Fibroblast of skin of back (primary cell): ENCODE measurements around the gene KCNB1.

Experiments
- DNase-seq: peaks from one replicate; pipeline ENCODE4 v3.0.0-alpha.2; 2013

KCNB1 gene

DNA sequence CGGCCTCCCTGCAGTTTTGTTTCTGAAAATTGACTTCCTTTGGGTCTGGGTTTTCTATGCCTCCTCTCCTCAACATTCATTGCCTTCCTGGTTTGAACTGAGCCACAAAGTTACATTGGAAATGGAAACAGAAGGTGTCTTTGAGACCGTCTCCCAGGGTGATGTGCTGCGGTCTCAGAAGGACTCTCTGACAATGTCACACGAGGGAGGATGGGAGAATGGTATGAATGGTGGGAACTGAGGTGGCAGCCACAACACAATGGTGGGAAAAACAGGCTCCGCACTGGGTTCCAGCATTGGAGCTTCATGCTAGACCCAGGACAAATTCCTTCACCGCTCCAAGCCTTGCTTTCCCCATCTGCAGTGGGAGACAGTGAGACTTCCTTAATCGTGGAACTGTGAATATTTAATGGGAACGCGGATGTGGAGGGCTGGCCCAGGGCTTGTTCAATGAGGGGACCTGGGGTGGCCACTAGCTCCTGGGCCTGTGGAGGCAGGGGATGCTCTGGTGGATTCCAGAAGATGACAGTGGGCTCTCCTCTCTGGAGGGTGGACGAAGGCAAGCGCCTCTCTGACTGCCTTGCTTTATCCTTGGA is 73.9 kb downstream of the KCNB1 start:
- DNase-seq, result no peak

DNA sequence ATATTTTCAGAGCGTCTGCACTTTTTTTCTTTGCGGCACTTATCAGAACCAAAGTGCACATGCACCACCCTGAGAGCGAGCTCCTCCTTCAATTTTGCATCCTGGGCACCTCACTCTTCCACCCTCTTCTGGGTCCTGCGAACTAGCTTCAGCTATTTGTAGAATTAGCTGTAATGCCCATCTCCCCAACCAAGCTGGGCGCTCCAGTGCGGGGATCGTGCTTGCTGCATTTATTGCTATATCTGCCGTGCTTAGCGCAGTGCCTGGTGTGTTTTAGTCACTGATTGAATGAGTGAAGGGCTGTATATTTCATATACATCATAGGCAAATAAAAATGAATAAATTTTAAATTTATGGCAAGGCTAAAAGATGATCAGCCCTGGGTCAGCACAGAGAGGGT is 75.8 kb downstream of the KCNB1 start:
- DNase-seq, result no peak

DNA sequence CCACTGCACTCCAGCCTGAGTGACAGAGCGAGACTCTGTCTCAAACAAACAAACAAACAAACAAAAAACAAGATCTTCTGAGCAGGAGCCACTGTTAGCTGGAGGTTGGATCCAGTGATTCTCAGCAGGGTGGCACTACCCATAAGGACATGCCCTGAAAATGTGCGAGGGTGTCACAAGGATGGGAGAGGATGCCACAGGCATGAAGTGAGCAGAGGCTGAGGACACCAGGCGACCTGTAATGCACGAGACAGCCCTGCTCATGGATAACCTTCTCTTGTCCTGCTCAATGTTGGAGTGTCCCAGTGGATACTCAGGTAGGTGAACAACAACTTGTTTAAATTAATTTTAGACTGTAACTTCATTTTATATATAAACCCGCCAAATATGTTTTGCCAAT is 76.8 kb downstream of the KCNB1 start:
- no peak for DNase-seq

DNA sequence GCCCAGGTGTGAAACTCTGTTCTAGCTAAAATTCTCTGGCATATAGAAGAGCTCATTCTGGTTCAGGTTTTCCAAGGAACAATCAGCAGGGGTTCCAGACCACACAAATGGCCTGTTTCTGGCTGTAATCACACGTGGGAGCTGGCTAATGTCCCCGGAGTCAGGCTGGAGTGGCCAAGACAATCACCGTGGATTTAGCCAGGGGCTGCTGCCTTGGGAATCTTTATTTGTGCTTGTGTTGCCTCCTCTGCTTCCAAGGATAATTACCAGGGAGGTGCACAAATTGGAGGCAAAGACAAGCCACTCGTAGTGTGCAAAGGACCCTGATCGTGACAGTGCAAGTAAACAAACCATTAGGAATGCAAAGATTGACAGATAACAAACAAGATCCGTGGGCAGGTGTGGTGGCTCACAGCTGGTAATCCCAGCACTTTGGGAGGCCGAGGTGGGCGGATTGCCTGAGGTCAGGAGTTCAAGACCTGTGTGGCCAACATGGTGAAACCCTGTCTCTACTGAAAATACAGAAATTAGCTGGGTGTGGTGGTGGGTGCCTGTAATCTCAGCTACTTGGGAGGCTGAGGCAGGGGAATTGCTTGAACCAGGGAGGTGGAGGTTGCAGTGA is 77.3 kb downstream of the KCNB1 start:
- DNase-seq, result no peak

DNA sequence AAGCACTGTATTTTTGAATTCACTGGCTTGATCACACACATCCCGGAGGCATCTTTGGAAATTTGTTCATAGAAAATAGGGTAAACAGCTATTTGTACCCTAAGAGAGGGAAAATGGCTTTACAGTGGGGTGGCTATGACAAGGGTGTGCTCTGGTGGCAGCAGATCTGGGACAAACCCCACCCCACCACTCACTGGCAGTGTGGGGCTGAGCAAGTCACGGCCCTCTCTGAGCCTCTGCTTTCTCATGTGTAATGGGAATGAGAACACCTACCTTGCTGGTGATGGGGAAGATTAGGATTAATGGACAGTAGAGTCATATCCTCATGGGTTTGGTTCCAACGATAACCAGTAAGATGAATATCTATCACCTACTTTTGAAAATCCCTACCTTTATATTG is 78.0 kb downstream of the KCNB1 start:
- no peak for DNase-seq

DNA sequence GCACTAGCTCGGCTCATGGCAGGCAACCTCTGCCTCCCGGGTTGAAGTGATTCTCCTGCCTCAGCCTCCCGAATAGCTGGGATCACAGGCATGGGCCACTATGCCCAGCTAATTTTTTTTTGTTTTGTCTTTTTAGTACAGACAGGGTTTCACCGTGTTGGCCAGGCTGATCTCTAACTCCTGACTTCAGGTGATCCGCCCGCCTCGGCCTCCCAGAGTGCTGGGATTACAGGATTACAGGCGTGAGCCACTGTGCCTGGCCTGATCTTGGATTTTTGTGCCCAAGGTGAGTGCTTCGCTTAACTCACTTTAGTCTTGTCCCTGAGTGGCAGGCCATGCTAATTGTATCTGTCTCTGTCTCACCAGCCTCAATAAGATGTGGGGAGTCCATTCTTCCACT is 78.6 kb downstream of the KCNB1 start:
- DNase-seq, result no peak

DNA sequence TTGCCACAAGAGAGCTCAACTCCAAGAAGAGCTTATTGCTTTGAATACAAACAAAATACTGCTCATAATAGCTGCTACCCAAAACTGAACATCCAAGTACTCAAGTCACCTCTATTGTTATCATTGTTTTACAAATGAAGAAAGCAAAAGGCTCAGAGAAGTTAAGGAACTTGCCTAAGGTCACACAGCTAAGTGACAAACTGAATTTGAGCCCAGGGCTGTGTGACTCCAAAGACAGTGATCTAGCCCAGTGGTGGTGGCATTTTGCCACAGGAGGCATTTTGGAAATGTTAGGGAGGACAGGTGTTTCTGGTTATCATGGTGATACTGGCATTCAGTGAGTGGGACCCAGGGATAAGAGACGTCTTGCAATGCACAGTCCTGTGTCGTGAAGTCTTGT is 79.5 kb downstream of the KCNB1 start:
- DNase-seq, result no peak

DNA sequence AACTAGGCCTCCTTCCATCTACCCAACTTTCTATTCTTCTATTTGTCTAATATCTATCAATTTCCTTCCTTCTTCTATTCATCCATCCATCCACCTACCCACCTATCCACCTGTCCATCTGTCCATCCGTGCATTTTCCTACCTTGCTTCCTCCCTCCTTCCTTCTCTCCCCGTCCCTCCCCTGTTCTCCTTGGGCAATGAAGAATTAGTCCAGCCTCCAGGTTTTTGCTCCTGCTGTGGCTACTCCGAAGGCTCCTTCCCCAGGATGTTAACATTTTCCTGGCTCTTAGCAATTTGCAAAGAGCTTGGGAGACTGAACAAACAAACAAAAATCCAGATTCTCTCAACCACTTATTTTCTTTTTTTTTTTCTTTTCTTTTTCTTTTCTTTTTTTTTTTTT is 81.6 kb downstream of the KCNB1 start:
- peak; percentile 39 for DNase-seq

DNA sequence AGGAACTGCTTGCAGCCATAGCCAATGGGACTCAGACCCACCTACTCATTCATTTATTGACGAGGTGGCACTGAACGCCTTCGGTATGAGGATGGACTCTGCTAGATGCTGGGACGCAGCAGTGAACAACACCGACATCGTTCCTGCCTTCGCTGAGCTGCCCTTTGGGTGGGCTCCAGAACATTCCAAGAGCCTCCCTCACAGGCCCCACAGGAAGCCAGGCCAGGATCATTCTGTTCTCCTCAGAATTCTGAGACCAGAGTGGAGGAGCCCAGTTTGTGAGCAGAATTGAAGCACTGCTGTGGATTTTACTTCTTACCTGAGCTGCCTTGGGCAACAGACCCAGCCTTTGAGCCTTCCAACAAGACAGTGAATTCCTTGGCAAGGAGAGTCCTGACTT is 82.1 kb downstream of the KCNB1 start:
- DNase-seq, result no peak

DNA sequence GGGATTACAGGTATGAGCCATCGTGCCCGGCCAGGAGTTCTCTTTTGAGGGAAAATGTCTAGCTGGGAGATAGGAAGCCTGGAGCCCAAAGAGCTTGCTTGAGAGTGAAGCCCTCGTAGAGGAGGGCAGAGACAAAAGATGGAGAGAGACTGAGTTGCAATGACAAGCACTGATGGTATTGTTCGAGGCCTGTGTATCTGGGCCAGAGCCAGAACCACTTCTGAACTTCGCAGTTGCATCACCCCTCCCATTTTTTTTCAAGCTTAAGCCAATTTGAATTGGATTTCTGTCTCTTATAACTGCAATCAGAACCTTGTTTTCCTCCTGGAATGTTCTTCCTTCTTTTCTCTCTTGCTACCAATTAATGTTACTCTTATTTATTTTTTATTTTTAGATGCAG is 83.1 kb downstream of the KCNB1 start:
- DNase-seq, result no peak

DNA sequence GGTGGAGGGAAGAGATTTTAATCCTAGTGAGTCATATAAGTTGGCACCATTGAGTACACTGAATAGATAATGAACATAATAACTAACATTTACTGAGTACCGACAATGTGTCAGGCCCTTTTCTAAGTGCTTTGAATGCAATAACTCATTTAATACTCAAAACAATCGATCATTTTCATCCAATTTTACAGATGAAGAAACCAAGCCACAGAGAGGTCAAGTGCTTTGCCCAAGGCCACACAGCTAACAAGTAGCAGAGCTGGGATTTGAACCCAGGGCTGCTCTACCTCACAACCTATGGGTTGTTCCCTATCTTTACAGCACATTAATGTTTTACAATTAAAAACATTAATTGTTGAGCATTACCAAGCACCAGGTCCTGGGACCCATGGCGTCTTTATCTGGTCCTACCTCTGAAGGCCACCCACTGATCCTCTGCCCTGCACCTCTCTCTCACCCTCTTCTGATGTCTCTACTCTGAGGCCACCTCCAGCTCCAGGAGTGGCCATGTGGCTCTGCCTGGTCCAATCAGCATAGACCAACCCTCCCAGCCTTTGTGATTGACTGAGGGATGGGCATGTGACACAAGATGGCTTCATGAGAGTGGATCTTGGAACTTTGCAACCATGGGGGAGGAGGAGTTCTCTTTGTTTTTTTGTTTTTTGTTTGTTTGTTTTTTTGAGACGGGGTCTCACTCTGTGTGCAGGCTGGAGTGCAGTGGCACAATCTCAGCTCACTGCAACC is 83.9 kb downstream of the KCNB1 start:
- no peak for DNase-seq

DNA sequence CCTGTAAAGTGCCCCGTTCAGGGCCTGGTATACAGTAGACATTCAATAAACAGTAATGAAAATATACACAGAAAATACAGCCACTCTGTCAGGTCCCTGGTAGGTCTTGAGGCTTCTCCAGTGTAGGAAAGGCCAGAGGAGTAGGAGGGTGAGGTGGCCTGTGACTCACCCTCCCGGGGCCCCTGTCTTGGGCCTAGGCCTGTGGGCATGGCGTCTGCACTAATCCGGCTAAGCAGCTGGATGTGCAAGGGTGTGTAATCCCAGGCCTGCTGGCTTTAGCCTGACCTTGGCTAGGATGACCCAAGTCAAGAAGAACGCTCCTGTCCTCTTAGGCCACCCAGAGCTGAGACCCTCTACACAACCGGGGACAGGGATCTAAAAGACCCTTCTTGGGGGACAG is 84.9 kb downstream of the KCNB1 start:
- DNase-seq, result peak; percentile 43

DNA sequence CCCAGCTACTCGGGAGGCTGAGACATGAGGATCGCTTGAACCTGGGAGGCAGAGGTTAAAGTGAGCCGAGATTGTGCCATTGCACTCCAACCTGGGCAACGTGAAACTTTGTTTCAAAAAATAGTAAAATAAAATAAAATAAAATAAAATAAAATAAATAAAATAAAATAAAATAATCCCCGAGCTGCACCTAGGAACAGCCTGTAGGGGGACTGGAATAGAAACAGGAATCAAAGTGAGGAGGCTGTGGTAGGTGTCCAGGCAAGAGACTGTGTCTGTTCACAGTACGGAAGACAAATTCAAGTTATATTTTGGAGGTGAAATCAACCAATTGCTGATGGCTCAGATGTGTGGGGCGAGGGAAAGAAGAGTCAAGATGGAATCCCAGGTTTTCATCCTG is 86.2 kb downstream of the KCNB1 start:
- no peak for DNase-seq

DNA sequence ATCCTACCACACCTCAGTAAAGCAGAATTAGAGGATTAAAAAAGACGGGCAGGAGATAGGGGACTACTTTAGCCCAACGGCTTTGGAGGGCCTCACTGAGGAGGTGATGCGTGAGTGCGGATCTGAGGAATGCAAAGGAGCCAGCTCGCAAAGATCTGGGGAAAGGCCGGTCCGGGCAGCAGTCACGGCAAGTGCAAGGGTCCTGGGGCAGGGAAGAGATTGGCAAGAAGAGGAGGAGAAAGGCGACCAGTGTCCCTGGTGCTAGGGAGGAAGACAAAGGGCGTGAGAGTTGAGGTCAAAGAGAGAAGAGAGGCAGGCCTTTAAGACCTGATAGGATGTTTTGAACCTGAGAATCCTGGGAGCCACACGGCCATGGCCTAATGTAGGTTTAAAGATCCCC is 86.8 kb downstream of the KCNB1 start:
- DNase-seq, result no peak

DNA sequence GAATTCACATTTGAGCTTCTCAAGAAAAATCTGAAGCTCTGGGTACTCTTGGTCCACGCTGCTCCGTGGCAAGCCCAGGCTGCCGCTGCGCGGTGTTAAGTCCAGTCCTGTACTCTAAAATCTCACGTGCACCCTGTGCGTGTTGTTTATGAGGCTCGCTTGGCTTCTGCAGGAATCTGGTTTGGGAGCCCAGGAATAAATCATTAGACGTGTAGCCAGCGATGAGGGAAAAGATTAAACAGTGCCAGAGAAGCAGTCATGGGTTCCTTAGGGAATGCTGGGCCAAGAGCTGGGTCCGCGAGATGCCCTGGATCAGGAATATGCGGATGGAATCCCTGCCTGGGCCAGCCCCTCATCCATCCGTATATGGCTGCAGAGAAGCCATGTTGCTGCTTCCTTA is 87.3 kb downstream of the KCNB1 start:
- DNase-seq, result no peak

DNA sequence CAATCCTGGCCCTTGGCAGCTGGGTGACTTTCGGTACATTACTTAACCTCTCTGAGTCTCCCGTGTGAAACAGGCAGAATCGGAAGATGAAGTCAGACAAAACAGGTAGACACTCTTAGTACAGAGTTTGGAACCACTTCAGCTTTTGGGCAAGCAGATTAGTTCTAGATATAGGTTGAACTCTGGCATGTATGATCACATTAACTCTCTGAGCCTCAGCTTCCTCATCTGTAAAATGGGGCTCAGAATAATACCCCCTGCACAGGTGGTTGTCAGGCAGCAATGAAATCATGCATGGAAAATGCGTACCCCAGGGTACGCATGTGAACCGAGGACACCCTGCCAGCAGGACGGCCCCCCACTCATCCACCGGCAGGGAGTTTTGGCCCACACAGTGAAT is 87.7 kb downstream of the KCNB1 start:
- no peak for DNase-seq

DNA sequence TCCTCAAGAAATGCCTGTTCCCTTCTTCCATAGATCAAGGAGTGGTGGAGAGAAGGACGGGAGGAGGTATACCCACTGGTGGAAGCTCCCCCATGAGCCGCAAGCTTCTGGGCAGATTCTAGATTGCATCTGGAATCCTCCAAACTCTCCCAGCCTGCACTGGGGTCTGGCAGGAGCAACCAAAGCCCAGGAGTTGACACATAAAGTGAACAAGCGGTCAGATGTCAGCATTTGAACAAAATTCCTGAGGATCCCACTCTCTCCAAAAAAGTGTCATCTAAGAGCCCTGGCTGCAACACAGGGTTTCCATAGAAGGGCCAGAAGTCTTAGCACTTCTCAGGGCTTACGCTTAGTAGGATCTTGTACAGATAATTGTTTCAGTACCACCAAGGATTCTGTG is 88.2 kb downstream of the KCNB1 start:
- peak; percentile 50 for DNase-seq

DNA sequence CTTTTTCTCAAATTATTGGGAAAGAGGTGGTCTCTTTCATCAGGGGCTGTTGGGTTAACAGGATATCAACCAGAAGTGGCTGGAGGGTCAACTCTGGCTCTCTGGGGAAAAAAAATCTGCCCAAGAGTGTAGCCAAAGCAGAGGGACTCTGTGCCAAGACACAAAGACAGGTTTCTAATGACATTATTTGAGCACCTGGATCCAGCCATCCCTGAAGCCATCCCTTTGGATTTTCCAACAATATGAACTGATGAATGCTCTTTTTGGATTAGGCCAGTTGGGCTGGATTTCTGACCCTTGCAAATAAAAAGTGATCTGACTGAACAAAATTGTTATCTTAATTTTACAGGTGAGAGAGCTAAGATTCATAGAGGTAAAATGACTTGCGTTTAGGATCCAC is 88.7 kb downstream of the KCNB1 start:
- DNase-seq, result no peak

DNA sequence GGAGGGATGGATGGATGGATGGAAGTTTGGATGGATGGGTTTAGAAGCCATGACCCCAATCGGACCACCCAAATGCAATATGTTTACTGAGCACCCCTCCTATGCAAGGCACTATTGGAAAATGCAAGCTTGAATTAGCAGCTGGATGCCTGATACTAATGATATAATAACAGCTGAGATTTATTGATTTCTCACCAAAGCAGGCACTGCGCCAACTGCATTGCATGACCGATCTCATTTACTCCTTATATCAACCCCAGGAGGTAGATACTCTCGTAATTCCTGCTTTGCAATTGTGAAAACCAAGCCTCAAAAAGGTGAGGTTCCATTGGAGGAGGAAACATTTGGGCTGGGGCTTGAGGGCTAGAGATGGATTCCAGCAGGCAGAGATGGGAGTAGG is 89.7 kb downstream of the KCNB1 start:
- DNase-seq, result no peak

DNA sequence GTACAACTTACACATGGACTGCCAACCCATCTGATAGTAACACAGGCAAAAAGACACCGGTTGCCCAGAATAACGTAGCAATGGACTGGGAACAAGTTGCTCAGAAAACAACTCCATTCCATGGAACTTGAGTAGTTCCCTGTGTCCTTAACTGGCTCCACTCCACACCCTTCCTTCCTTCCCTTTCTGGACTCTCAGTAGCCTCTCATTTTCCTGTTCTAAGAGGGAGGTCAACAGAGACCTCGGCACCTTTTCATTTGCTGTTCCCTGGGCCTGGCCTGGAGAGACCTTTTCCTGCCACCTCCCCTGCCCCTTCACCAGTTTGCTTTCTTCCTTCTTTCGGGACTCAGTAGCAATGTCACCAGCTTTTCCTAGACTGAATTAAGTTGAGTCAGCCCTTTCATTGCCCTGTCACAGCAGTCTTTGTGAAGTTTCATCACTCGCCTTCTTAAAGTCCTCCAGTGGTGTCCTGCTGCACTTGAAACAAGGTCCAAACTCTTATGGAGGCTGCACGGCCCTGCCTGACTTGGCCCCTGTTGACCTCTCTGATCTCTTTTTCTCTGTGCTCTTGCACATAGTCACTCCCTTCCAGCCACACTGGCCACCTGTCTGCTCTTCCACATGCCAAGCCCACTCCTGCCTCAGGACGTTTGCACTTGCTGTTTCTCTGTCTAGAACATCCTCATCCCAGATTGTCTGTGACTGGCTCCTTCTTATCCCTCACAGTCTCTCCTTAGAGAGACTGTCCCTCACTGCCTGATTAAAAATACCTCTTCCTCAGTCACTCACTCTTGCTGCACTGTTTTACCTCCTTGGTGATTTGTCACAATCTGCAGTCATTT is 90.8 kb downstream of the KCNB1 start:
- DNase-seq, result no peak

DNA sequence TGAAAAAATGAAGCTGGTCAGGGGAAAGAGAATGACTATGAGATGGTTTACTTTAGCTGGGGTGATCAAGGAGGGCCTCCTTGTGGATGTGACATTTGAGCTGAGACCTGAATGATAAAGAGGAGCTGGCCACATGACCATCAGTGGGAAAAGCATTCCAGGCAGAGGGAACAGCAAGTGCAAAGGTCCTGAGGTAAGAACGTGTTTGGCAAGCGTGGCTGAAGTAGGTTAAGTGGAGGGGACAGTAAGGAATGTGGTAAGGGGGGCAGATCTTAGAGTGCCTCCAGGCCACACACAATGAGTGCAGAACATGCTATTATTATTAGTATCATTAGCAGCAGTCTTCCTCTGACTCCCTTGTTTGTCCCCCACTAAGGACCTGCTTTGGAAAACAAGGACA is 92.6 kb downstream of the KCNB1 start:
- no peak for DNase-seq

DNA sequence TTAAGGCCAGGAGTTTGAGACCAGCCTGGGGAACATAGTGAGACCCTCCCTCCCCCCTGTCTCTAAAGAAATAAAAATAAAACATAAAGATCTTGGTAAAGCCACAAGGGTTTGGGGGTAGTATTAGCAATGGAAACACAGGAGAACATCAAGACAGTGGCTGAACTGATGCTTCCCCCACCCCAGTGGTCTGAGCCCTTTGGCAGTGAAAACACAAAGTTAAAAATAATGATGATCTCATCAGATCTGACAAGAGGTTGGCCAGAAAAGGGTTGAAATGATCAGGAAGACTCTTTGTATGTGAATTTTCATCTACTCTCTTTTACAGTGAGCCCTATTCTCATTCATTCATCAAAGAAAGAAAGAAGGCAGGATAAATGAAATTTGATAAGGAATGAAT is 93.7 kb downstream of the KCNB1 start:
- DNase-seq, result peak; percentile 20

DNA sequence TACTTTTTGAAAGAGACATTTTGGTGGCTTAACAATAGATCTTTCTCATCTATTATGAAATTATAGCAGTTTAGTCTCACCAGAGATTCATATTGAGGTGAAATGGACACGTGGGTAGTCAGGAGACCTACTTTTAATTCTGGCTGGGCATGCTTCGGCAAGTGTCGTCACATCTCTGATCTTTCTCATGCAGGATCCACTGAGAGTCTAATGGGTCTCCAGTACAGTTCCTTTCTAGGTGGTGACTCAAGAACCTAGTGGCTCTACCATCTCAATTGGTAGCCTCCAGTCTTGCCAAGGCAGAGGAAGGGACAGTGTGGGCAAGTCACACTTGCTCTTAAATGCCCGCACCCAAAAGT is 94.9 kb downstream of the KCNB1 start:
- DNase-seq, result no peak
